Endothelial cell of umbilical vein (primary cell): ENCODE measurements around the gene ENAH.

Experiments used
- EZH2 ChIP-seq: IDR thresholded peaks from 2 replicates; pipeline ENCODE4 v1.6.1; 2012; ENCODE audit warnings: borderline replicate concordance, low read depth, mild to moderate bottlenecking, moderate library complexity, low read length, inconsistent platforms; ENCODE audit not compliant: severe bottlenecking
- POLR2A ChIP-seq: IDR thresholded peaks from 2 replicates; pipeline ENCODE4 v1.6.1; 2012; ENCODE audit warnings: low read depth, mild to moderate bottlenecking, control low read depth, low read length
- TF ChIP-seq, protein P1 (sequence below), 2 donors: IDR thresholded peaks; 1 replicate in 1 of 2; 2 replicates in 1 of 2; pipeline ENCODE4 v1.5.1; 2011; ENCODE audit warnings: low read length in 2 of 2, mild to moderate bottlenecking in 2 of 2, moderate library complexity in 2 of 2, control low read depth in 1 of 2, inconsistent platforms in 1 of 2, low read depth in 1 of 2; ENCODE audit not compliant: insufficient read depth in 1 of 2; ENCODE audit errors: extremely low read depth in 1 of 2

DNA sequence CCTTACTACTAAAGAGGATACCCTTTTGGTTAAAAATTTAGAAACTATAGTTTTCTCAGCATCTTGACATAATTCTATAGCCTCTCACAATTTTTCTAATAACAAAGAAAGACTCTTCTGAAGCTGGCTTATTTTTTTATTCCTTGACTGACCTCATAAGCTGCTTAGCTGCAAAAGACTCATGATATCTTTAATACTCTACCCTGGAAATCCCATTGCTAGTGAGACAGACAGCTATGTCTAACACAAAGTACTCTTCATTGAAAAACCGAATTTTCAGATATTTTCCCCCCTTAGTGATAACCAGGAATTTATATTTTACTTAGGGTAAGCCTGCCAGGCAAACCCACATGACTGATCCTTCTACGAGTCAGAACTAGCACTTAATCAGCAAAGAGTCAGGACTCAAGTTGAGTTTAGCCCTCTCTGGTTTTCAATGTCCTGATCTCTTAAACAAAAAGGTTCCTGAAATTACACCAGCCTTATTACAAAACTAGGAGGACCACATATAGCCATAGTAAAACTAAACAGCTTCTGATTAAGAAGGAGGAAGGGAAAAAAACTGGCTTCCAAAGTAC is 56.9 kb downstream of the ENAH start:
- TF ChIP-seq, protein P1, sequence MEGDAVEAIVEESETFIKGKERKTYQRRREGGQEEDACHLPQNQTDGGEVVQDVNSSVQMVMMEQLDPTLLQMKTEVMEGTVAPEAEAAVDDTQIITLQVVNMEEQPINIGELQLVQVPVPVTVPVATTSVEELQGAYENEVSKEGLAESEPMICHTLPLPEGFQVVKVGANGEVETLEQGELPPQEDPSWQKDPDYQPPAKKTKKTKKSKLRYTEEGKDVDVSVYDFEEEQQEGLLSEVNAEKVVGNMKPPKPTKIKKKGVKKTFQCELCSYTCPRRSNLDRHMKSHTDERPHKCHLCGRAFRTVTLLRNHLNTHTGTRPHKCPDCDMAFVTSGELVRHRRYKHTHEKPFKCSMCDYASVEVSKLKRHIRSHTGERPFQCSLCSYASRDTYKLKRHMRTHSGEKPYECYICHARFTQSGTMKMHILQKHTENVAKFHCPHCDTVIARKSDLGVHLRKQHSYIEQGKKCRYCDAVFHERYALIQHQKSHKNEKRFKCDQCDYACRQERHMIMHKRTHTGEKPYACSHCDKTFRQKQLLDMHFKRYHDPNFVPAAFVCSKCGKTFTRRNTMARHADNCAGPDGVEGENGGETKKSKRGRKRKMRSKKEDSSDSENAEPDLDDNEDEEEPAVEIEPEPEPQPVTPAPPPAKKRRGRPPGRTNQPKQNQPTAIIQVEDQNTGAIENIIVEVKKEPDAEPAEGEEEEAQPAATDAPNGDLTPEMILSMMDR (IDR thresholded peaks at IDR 0.05; ENCODE audit: extremely low read depth in 1 of 2, insufficient read depth in 1 of 2, low read depth in 1 of 2, low read length in 2 of 2) = no peak
- no peak for TF ChIP-seq POLR2A
- no peak for TF ChIP-seq EZH2
